Left ventricle myocardium inferior (tissue), 1 donor: Measurements from ENCODE around the gene LRTM1. TPM values are rescaled to one million over a fixed set of nuclear protein-coding genes. Genes with fewer than 3 reads are reported as not detected.

ENCODE experiments used
- DNase-seq: peaks from one replicate; pipeline ENCODE4 v3.0.0-alpha.2; 2020
- H3K27ac ChIP-seq: fragments of 200-600 bp; replicated peaks from 2 replicates; pipeline ENCODE4 v1.8.0; 2021
- H3K27me3 ChIP-seq: fragments of 200-600 bp; 2 replicates; pipeline ENCODE4 v1.8.0; 2021; ENCODE audit warnings: low read depth
- H3K36me3 ChIP-seq: fragments of 200-600 bp; 2 replicates; pipeline ENCODE4 v1.8.0; 2021
- H3K4me1 ChIP-seq: fragments of 200-600 bp; 2 replicates; pipeline ENCODE4 v1.8.0; 2021
- H3K4me3 ChIP-seq: fragments of 200-600 bp; 2 replicates; pipeline ENCODE4 v1.8.0; 2021; ENCODE audit warnings: mild to moderate bottlenecking, moderate library complexity
- H3K9me3 ChIP-seq: fragments of 200-600 bp; replicated peaks from 2 replicates; pipeline ENCODE4 v1.8.0; 2021
- CTCF ChIP-seq: fragments of 200-600 bp; IDR thresholded peaks from 2 replicates; pipeline ENCODE4 v1.8.0; 2021; ENCODE audit warnings: antibody characterized with exemption, mild to moderate bottlenecking, borderline replicate concordance
- intact Hi-C: fragments of 100-400 bp; cut with micrococcal nuclease; formaldehyde crosslinking; loops from one replicate; pipeline ENCODE4 v1.11.0; 2022
- total RNA-seq: library from RNA; stranded (reverse); fragmentation: NEBNext Ultra II Directional; extraction: Animal tissue kit (Norgen Biotek cat#: 25700); gene quantifications from one replicate; pipeline ENCODE4 v1.2.1, GENCODE V29; 2021
- donor health status: DM: no; HTN: yes; CAD: no; lungs with severe emphysema.

LRTM1 gene
- total RNA-seq, 1 donor from 2014 or later, result not detected

GRCh38 chr3:54954022-54954421 lies 26.2 kb upstream of the LRTM1 start:
- Histone ChIP-seq H3K27me3 (no peaks in the 10 kb centered on the region), H3K36me3 (no peaks in the 10 kb centered on the region), H3K4me1 (peaks cover 34% of the 10 kb centered on the region), H3K27ac (no peak overlapping the region), H3K4me3 (no peak overlapping the region), H3K9me3 (no peaks in the 10 kb centered on the region)
- intact Hi-C loops, result no loop called here
- no peak for DNase-seq
- TF ChIP-seq CTCF, result no peak

GRCh38 chr3:54951405-54951804 lies 23.5 kb upstream of the LRTM1 start:
- peak; percentile 78 for TF ChIP-seq CTCF
- peaks cover 34% of the 10 kb centered on the region for H3K4me1 ChIP-seq
- H3K27me3 ChIP-seq, result no peaks in the 10 kb centered on the region
- H3K9me3 ChIP-seq, result no peaks in the 10 kb centered on the region
- H3K4me3 ChIP-seq, result no peak overlapping the region
- DNase-seq, result peak; percentile 82
- H3K36me3 ChIP-seq, result no peaks in the 10 kb centered on the region
- H3K27ac ChIP-seq, result no peak overlapping the region
- intact Hi-C loops, result no loop called here

- Histone ChIP-seq H3K27me3 (no peaks in the 10 kb centered on the region), H3K36me3 (no peaks in the 10 kb centered on the region), H3K27ac (no peak overlapping the region), H3K4me3 (no peak overlapping the region), H3K9me3 (no peaks in the 10 kb centered on the region), H3K4me1 (peaks cover 34% of the 10 kb centered on the region)
- no peak for TF ChIP-seq CTCF
- DNase-seq, result no peak
- intact Hi-C loops, result no loop called here
Measured at GRCh38 chr3:54950391-54951003, 22.6 kb upstream of the LRTM1 start.

- Histone ChIP-seq H3K9me3 (no peaks in the 10 kb centered on the region), H3K4me3 (no peak overlapping the region), H3K27ac (no peak overlapping the region), H3K36me3 (no peaks in the 10 kb centered on the region), H3K27me3 (no peaks in the 10 kb centered on the region), H3K4me1 (peaks cover 34% of the 10 kb centered on the region)
- intact Hi-C loops, result no loop called here
- TF ChIP-seq CTCF, result no peak
- DNase-seq, result no peak
Measured at GRCh38 chr3:54949491-54950044, 21.7 kb upstream of the LRTM1 start.

- no peaks in the 10 kb centered on the region for H3K4me1 ChIP-seq
- no peak overlapping the region for H3K27ac ChIP-seq
- H3K36me3 ChIP-seq, result no peaks in the 10 kb centered on the region
- H3K9me3 ChIP-seq, result no peaks in the 10 kb centered on the region
- H3K4me3 ChIP-seq, result no peak overlapping the region
- intact Hi-C loops, result no loop called here
- DNase-seq, result no peak
- H3K27me3 ChIP-seq, result no peaks in the 10 kb centered on the region
- no peak for TF ChIP-seq CTCF
Measured at GRCh38 chr3:54941690-54942362, 14.0 kb upstream of the LRTM1 start.
